ENCODE results near the gene ID3. TPM values are rescaled to one million over a fixed set of nuclear protein-coding genes. Genes with fewer than 3 reads are reported as not detected.

ID3 gene, protein sequence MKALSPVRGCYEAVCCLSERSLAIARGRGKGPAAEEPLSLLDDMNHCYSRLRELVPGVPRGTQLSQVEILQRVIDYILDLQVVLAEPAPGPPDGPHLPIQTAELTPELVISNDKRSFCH
- 34.2 and 38.7 TPM in 2 replicates for total RNA-seq

DNA sequence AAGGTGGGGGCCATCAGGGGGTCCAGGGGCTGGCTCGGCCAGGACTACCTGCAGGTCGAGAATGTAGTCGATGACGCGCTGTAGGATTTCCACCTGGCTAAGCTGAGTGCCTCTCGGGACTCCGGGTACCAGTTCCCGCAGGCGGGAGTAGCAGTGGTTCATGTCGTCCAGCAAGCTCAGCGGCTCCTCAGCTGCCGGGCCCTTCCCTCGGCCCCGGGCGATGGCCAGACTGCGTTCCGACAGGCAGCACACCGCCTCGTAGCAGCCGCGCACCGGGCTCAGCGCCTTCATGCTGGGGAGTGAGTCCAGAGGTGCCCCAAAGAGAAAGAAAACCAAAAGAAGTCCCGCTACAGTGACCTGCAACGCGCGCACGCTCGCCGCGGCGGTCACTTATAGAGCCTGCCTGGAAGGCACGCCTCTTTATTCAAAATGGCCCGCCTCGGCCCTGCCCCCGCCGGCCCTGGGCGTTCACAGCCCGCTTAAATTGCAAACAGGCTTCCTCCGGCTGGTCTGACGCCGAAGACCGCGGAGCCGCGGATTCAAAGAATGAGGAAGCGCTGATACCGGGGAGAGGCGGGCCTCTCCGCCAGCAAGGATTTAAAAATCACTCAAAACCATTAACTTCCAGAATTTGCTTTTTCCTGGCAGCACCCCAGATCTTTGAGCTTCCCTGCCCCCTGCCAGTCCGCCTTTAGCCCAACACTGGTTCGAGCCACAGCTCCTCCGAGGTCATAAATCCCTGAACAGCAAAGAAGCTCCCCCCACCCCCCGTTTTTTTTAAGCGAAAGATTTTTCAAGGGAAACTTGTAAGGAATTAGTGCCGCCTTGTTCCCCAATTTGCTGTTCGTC, at the start of gene ID3:
Gene ID3 (minus strand): TSS at position 366 of the 849 bp plus-strand sequence. CDS start 75 bp downstream, at position 291.

DNA sequence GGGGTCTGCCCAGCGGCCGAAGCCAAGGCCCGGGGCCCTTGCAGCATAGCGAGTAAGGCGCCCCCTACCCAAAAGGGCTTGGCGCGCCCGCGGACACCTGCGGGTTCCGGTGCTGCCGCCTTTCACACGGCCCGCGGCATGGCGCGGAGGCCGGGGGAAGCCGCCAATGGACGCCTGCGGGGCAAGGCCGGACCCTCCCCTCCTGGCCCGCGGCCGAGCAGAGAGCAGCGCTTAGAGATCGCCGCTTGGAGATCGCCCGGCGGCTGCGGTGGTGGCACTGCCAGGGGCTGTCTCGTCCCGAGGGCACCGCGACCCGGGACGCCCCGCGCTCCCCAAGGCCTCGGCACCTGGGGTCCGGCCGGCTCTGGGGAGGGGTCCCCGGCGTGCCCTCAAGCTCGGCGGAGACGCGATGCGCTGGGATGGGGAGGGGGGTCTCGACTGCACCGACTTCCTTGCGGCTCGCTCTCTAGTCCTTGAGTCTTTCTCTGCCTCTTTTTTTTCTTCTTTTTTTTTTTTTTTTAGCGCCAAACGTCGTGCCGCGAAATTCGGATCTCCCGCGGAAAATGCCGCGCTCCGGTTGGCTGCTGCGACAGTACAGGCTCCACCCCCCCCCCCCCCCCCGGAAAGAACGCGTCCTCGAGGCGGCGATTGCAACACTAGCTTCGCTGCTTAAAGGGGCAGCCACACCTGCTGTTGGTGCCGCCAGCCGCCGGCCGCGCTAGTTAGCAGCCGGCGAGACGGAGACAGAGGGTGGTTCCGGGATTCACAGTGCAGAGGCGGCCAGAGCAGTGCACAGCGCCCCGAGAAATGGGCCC, 28.3 kb downstream of the ID3 start, which contains the start of gene E2F2:
Gene E2F2 (minus strand): TSS at position 487 of the 815 bp plus-strand sequence. CDS start 440 bp downstream, at position 47.

Other genes starting within 250 kb of the ID3 start
- 76.5 and 130 TPM in 2 replicates for gene HNRNPR, start 215.2 kb downstream of the ID3 start, total RNA-seq
- gene ZNF436, start 189.7 kb downstream of the ID3 start, total RNA-seq = 13.5 and 17.7 TPM in 2 replicates
- 6.8 and 10.4 TPM in 2 replicates for gene TCEA3, start 134.8 kb downstream of the ID3 start, total RNA-seq
- 23.6 and 50.6 TPM in 2 replicates for gene ASAP3, start 75.3 kb downstream of the ID3 start, total RNA-seq
- 0.50 and 2.0 TPM in 2 replicates for gene E2F2, start 28.3 kb downstream of the ID3 start, total RNA-seq
- 785 and 922 TPM in 2 replicates for gene RPL11, start 132.3 kb upstream of the ID3 start, total RNA-seq
- gene ELOA, start 184.0 kb upstream of the ID3 start, total RNA-seq = 17.5 and 21.7 TPM in 2 replicates
- gene PITHD1, start 218.9 kb upstream of the ID3 start, total RNA-seq = 44.2 and 62.9 TPM in 2 replicates
- 23.6 and 27.0 TPM in 2 replicates for gene LYPLA2, start 231.6 kb upstream of the ID3 start, total RNA-seq
- gene GALE, start 241.3 kb upstream of the ID3 start, total RNA-seq = 36.1 and 52.0 TPM in 2 replicates